GM04503 (cell line): ENCODE data around the gene MAN1B1.
"Not testable (repeated sequence)": the region's sequence is repeated elsewhere in the genome, so short reads cannot be mapped to it uniquely, and the experiment has no call there.

Source experiments
- DNase-seq: peaks from one replicate; pipeline ENCODE4 v3.0.0-alpha.2; 2012; ENCODE audit warnings: low read depth

The MAN1B1 gene

GRCh38 chr9:137052998-137053943 lies 33.5 kb upstream of the MAN1B1 start:
- DNase-seq = no peak

- no peak for DNase-seq
These were observed 32.5 kb upstream of the MAN1B1 start, which contains the start of gene ENTPD2 for GRCh38 chr9:137053944-137054931. ENTPD2 (minus strand) TSS chr9:137054061; CDS start chr9:137053997, 64 bp downstream.

- no peak for DNase-seq
These were observed 31.8 kb upstream of the MAN1B1 start for GRCh38 chr9:137054932-137055384.

DNA sequence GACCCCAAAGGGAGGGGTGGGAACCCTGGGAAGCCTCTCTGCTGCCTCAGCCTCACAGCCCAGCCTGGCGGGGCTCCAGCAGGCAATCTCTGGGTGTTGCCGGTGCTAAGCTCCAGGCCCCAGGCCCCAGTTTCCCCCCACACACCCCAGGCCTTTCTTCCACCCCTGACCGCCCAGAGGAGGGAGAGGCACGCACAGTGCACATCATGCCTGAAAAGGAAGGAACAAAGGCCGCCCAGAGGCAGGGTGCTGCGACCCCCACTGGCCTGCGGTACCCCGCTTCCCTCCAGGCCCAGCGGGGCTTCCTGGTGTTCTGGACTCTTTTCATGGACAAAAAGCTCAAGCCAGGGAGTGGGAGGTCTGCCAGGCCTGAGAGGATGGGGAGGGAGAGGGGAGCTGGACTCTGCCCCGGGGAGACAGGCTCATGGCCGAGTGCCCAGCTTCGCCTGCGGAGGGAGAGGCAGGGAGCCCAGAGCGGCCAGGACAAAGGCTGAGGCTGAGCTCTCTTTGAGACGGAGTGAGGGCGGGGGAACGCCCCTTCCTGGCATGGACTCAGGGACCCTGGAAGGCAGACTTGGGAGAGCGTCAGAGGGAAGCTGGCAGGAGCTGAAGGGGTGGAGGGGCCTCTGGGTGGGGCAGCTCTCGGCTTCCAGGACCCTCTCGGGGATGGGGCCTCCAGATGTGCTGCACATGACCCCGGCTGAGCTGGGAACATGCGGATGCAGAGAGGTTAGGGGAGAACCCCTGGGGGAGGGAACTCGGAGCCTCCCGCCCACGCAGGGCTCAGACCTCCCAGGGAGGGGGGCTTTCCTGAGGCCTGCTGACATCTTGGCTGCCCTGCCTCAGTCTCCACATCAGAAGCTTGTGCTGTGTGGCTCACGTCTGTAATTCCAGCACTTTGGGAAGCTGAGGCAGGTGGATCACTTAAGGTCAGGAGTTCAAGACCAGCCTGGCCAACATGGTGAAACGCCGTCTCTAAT lies 31.1 kb upstream of the MAN1B1 start:
- no peak for DNase-seq

DNA sequence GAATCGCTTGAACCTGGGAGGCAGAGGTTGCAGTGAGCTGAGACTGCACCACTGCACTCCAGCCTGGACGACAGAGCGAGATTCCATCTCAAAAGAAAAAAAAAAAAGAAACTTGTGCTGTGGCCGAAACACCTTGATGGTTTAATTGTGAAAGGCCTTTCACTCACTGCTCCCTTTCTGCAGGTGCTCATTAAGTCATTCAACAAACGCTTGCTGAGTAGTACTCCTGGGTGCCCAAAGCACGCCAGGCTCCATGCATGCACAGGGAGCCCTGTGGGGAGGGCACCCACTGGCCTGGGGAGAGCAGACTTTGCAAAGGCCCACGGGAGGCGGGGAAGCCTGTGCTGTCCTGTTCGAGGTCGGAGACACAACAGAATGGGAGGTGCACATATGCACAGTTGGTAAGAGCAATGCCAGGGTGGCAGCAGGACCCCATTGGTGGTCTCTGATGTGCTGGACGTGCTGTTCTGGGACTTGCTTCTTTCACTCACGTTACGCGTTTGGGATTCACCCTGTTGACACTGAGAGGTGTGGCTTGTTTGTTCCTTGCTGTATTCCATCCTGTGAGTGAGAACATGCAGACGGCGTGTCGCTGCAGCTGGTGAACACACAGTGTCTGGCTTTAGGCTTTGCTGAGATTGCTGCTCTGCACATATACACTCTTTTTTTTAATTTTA lies 29.9 kb upstream of the MAN1B1 start:
- DNase-seq = no peak

DNA sequence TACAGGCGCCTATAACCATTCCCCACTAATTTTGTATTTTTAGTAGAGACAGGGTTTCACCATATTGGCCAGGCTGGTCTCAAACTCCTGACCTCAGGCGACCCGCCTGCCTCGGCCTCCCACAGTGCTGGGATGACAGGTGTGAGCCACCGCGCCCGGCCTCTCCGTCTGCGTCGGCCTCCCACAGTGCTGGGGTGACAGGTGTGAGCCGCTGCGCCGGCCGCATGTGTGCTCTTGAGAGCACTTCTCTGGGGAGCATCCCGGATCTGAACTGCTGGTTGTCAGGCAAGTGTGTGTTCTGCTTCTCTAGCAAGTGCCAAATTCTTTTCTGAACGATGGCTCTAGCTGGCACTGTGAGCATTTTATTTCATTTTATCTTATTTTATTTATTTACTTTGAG lies 29.2 kb upstream of the MAN1B1 start:
- no peak for DNase-seq

- DNase-seq = no peak
These were observed 28.1 kb upstream of the MAN1B1 start for GRCh38 chr9:137058521-137059234.

GRCh38 chr9:137062384-137062783 lies 24.4 kb upstream of the MAN1B1 start:
- no peak for DNase-seq

GRCh38 chr9:137062798-137063197 lies 24.0 kb upstream of the MAN1B1 start:
- DNase-seq = not testable (repeated sequence)

GRCh38 chr9:137063311-137064026 lies 23.3 kb upstream of the MAN1B1 start:
- no peak for DNase-seq

DNA sequence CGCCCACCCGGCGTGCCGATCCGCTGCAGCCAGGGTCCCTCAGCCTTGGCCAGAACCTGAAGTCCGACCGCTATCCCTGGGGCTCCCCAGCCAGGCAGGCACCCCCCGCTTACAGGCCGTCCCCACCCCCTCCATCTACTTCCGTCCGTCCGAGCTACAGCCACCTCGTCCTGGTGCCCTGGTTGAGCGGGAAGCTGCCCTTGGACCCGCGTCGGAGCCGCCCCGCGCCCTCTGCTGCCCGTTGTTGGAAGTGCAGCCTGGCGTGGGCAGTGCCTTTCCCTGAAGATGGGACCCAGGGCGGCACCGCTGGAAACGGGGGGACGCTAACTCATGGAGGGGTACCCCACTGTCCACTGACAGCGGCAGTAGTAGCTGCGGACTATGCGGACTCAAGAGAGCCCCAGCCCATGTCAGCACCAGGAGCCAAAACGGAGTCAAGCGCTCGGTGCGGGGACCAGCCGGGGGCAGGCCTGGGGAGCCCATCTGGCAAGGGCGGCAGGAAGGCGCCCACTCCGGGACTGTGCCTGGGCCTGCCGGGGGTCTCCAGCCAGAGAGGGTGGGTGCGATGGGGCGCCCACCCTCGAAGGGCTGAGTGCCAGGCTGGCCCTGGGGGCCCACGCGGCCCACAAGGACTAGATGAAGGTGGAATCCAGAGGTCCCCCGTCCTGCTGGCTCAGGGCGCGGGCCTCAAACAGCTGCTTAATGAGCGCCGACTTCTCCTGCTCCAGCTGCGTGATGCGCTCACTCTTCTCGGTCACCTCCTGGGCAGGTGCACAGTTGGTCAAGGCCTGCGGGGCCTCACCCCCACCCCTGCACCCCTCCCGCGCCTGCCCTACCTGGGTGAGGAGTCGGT lies 22.5 kb upstream of the MAN1B1 start:
- DNase-seq = no peak

DNA sequence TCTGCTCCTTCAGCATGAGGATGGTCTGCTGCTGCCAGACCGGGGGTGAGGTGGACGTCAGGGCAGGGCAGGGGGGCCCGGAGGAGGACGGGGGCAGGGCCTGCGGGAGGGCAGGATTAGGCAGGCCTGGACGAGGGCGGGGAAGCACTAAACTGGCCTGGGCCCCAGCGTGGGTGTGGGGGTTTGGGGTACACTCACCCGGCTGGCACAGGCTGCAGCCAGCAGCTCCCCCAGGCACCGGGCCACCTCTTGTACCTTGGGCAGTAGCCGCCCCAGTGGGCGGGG lies 22.0 kb upstream of the MAN1B1 start:
- no peak for DNase-seq

- no peak for DNase-seq
These were observed 21.3 kb upstream of the MAN1B1 start for GRCh38 chr9:137065336-137065967.

GRCh38 chr9:137066096-137066861 lies 20.5 kb upstream of the MAN1B1 start:
- DNase-seq = no peak

DNA sequence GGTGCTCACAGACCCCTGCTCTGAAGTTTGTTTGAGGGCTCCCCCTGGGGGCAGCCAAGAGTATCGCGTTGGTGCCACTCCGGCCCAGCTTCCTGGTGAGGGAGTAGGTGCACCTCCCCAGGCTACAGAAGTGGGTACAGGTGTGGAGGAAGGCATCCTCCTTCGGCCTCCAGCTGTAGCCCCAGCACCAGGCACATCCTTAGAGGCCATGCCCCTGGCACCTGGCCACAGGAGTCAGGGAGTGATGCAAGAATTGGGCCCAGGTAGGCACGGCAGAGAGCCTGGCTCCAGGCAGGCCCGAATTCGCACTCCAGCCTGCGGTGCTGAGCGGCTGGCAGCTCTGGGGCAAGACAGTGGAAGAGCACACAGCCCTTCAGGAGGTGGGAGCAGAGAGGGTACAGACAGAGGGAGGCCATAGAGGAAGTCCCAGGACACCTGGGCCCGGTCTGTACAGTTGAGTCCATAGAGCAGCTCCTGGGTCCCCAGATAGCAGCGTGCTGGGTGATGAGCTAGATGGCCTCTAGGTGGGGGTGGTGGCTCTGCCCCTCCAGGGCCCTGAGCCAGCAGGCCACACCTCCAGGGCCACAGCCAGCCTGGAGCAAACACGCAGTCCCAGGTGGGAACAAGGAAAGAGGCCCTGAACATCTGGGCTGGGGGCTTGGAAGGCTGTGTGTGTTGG lies 18.8 kb upstream of the MAN1B1 start:
- DNase-seq = no peak
